MM.1S (cell line): ENCODE measurements around the gene SLC28A1.

Experiments used
- DNase-seq: peaks from one replicate; pipeline ENCODE4 v3.0.0-alpha.2; 2015
- H2AFZ ChIP-seq: fragments of 300-600 bp; sonication (generic); 2 replicates; pipeline ENCODE4 v1.6.0; 2016; ENCODE audit warnings: antibody characterized with exemption, low read length
- H3F3A ChIP-seq: fragments of 300-600 bp; sonication (generic); 2 replicates; pipeline ENCODE4 v1.6.1; 2016; ENCODE audit warnings: mild to moderate bottlenecking, antibody characterized with exemption, low read length, moderate library complexity, mixed read lengths; ENCODE audit not compliant: insufficient read depth
- H3K27ac ChIP-seq: fragments of 300-600 bp; sonication (generic); 2 replicates; pipeline ENCODE4 v1.5.1; 2016; ENCODE audit warnings: mild to moderate bottlenecking, low read length
- H3K27me3 ChIP-seq: fragments of 300-600 bp; sonication (generic); replicated peaks from 2 replicates; pipeline ENCODE4 v1.6.0; 2016; ENCODE audit warnings: low read length; ENCODE audit not compliant: insufficient read depth
- H3K36me3 ChIP-seq: fragments of 300-600 bp; sonication (generic); replicated peaks from 2 replicates; pipeline ENCODE4 v1.6.1; 2016; ENCODE audit warnings: mild to moderate bottlenecking, low read length, mixed read lengths; ENCODE audit not compliant: insufficient read depth
- H3K4me1 ChIP-seq: fragments of 300-600 bp; sonication (generic); 2 replicates; pipeline ENCODE4 v1.6.1; 2016; ENCODE audit warnings: low read length, mixed read lengths
- H3K4me2 ChIP-seq: fragments of 300-600 bp; sonication (generic); 2 replicates; pipeline ENCODE4 v1.6.0; 2016; ENCODE audit warnings: low read depth, low read length
- H3K4me3 ChIP-seq: fragments of 300-600 bp; sonication (generic); 2 replicates; pipeline ENCODE4 v1.5.1; 2016; ENCODE audit warnings: low read length, mixed read lengths
- H3K79me2 ChIP-seq: fragments of 300-600 bp; sonication (generic); 2 replicates; pipeline ENCODE4 v1.6.1; 2016; ENCODE audit warnings: mixed run types, low read length, mixed read lengths
- H3K9ac ChIP-seq: fragments of 300-600 bp; sonication (generic); 2 replicates; pipeline ENCODE4 v1.6.1; 2016; ENCODE audit warnings: low read length, mixed read lengths
- H3K9me2 ChIP-seq: fragments of 300-600 bp; sonication (generic); replicated peaks from 2 replicates; pipeline ENCODE4 v1.6.1; 2016; ENCODE audit warnings: mild to moderate bottlenecking, low read length, mixed read lengths; ENCODE audit not compliant: insufficient read depth
- H3K9me3 ChIP-seq: fragments of 300-600 bp; sonication (generic); replicated peaks from 2 replicates; pipeline ENCODE4 v1.6.1; 2016; ENCODE audit warnings: mild to moderate bottlenecking, low read length, mixed read lengths; ENCODE audit not compliant: insufficient read depth
- H4K20me1 ChIP-seq: fragments of 300-600 bp; sonication (generic); 2 replicates; pipeline ENCODE4 v1.6.1; 2016; ENCODE audit warnings: mild to moderate bottlenecking, low read length, moderate library complexity, mixed read lengths; ENCODE audit not compliant: insufficient read depth
- CTCF ChIP-seq: fragments of 300-600 bp; sonication (generic); IDR thresholded peaks from 2 replicates; pipeline ENCODE4 v1.5.1; 2016; ENCODE audit warnings: antibody characterized with exemption, low read length, mixed read lengths
- EZH2 ChIP-seq: fragments of 300-600 bp; sonication (generic); optimal IDR thresholded peaks from 2 replicates; pipeline ENCODE3; 2017; ENCODE audit warnings: low read depth, mild to moderate bottlenecking, antibody characterized with exemption, low read length, mixed read lengths
- EZH2phosphoT487 ChIP-seq: fragments of 300-600 bp; sonication (generic); IDR thresholded peaks from 2 replicates; pipeline ENCODE4 v1.6.1; 2018; ENCODE audit warnings: antibody characterized with exemption, low read length

The SLC28A1 gene

GRCh38 chr15:84949043-84949442 is 64.6 kb downstream of the SLC28A1 start:
- Histone ChIP-seq H3K27me3 (no peaks in the 10 kb centered on the region), H3K9ac (no peak overlapping the region), H3K79me2 (no peaks in the 10 kb centered on the region), H3K27ac (no peak overlapping the region), H3K4me2 (no peak overlapping the region), H4K20me1 (no peaks in the 10 kb centered on the region), H3F3A (no peaks in the 10 kb centered on the region), H2AFZ (no peak overlapping the region), H3K9me2 (no peaks in the 10 kb centered on the region), H3K4me3 (no peak overlapping the region), H3K36me3 (no peaks in the 10 kb centered on the region), H3K9me3 (no peaks in the 10 kb centered on the region), H3K4me1 (no peaks in the 10 kb centered on the region)
- DNase-seq, result no peak
- no peak for TF ChIP-seq EZH2
- TF ChIP-seq EZH2phosphoT487, result no peak
- TF ChIP-seq CTCF, result no peak

DNA sequence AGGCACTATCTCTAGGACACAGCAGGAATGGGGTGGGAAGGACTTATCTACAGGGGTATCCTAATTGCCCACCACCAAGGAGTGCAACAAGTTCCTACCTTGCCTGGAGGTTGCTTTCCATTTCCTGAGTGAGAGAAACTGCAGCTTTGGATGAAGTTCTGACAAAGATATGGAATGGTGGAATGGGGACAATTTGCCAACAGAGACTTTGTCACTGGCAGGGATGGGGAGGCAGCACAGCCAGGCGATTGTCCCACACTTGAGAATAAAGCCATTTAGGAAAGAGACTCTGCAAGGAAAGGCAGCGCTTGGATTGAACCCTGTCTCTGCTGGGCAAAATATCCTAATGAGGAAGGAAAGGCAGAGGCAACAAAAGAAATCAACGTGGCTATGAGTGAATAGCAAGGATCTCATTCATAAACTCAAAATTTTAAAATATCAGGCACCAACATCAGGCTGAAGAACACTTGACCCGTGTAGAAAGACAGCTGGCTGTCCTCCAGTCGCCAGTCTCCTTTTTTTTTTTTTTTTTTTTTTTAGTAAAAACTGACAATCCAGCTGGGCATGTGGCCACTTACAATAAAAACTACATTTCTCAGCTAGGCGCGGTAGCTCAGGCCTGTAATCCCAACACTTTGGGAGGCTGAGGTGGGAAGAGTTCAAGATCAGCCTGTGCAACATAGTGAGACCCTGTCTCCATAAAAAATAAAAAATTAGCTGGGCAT is 65.5 kb downstream of the SLC28A1 start:
- DNase-seq, result no peak
- no peaks in the 10 kb centered on the region for H3K4me1 ChIP-seq

GRCh38 chr15:84950570-84951111 is 66.2 kb downstream of the SLC28A1 start:
- TF ChIP-seq EZH2phosphoT487 (no peak), CTCF (no peak), EZH2 (no peak)
- H3K4me2 ChIP-seq, result no peak overlapping the region

More for the DNA sequence above, 65.5 kb downstream of the SLC28A1 start:
- Histone ChIP-seq H3K4me3 (no peak overlapping the region), H3K27me3 (no peaks in the 10 kb centered on the region), H2AFZ (no peak overlapping the region), H3K36me3 (no peaks in the 10 kb centered on the region), H4K20me1 (no peaks in the 10 kb centered on the region), H3K79me2 (no peaks in the 10 kb centered on the region), H3K9me2 (no peaks in the 10 kb centered on the region), H3K27ac (no peak overlapping the region), H3K9ac (no peak overlapping the region), H3F3A (no peaks in the 10 kb centered on the region), H3K9me3 (no peaks in the 10 kb centered on the region), H3K4me2 (no peak overlapping the region)
- TF ChIP-seq CTCF (no peak), EZH2 (no peak), EZH2phosphoT487 (no peak)

More at GRCh38 chr15:84950570-84951111, 66.2 kb downstream of the SLC28A1 start:
- Histone ChIP-seq H3K4me3 (no peak overlapping the region), H3K9me3 (no peaks in the 10 kb centered on the region), H3K79me2 (no peaks in the 10 kb centered on the region), H3F3A (no peaks in the 10 kb centered on the region), H3K27ac (no peak overlapping the region), H3K36me3 (no peaks in the 10 kb centered on the region), H3K9ac (no peak overlapping the region), H4K20me1 (no peaks in the 10 kb centered on the region), H3K27me3 (no peaks in the 10 kb centered on the region), H3K9me2 (no peaks in the 10 kb centered on the region), H3K4me1 (no peaks in the 10 kb centered on the region), H2AFZ (no peak overlapping the region)
- no peak for DNase-seq
